Panc1 (cell line): ENCODE data around the gene ZNF669. TPM values are rescaled to one million over a fixed set of nuclear protein-coding genes. Genes with fewer than 3 reads are reported as not detected.
A peak's percentile ranks its signal among the peaks of the same experiment; 100 is the strongest.

ENCODE experiments used
- ATAC-seq: fragments of 200-7000 bp; cut with Tn5 transposase; 2 replicates; pipeline ENCODE4 v1.9.1; 2020; ENCODE audit warnings: mild to moderate bottlenecking, moderate library complexity
- BruUV-seq: library from RNA; stranded (reverse); fragments of 400-500 nt; replicated peaks from 2 replicates; lab custom pipeline; 2021; lab: Mats Ljungman, UMichigan
- CTCF ChIA-PET: fragments of 300-600 bp; sonication (Branson Sonifier 250); formaldehyde crosslinking; loops from one replicate; lab custom pipeline; 2022; ENCODE audit warnings: antibody characterized with exemption; lab: Charles Lee
- POLR2A ChIA-PET: fragments of 300-600 bp; sonication (Branson Sonifier 250); formaldehyde crosslinking; loops from one replicate; lab custom pipeline; 2022; ENCODE audit warnings: antibody characterized with exemption; lab: Charles Lee
- DNase-seq: peaks from one replicate; pipeline ENCODE4 v3.0.0-alpha.2; 2010; ENCODE audit warnings: low read depth, low spot score
- H3K27ac ChIP-seq: 2 replicates; pipeline ENCODE4 v1.5.1; 2011; ENCODE audit warnings: mild to moderate bottlenecking, low read length, inconsistent platforms
- H3K27me3 ChIP-seq: fragments of 200-500 bp; sonication (Bioruptor generic); 2 replicates; pipeline ENCODE4 v1.6.0; 2014; ENCODE audit warnings: low read length, inconsistent platforms; ENCODE audit not compliant: control insufficient read depth, insufficient read depth
- H3K36me3 ChIP-seq: fragments of 200-500 bp; sonication (Bioruptor generic); 2 replicates; pipeline ENCODE4 v1.5.1; 2014; ENCODE audit warnings: inconsistent platforms, mild to moderate bottlenecking, low read length, moderate library complexity; ENCODE audit not compliant: control insufficient read depth, insufficient read depth
- H3K4me1 ChIP-seq: 2 replicates; pipeline ENCODE4 v1.5.1; 2011; ENCODE audit warnings: inconsistent platforms, mild to moderate bottlenecking, low read length, moderate library complexity; ENCODE audit not compliant: control insufficient read depth, insufficient read depth
- H3K4me3 ChIP-seq, 2 experiments: 2 replicates each; pipeline ENCODE4 v1.5.1; 2011 to 2012; ENCODE audit warnings: low read depth in 2 of 2, low read length in 2 of 2, mild to moderate bottlenecking in 2 of 2, inconsistent platforms in 1 of 2, moderate library complexity in 1 of 2
- H3K9me3 ChIP-seq: fragments of 200-500 bp; sonication (Bioruptor generic); 2 replicates; pipeline ENCODE4 v1.5.1; 2014; ENCODE audit warnings: low read depth, mild to moderate bottlenecking, inconsistent platforms, low read length, moderate library complexity; ENCODE audit not compliant: control insufficient read depth, insufficient read depth
- POLR2AphosphoS5 ChIP-seq: IDR thresholded peaks from 2 replicates; pipeline ENCODE4 v1.6.1; 2012; ENCODE audit warnings: mild to moderate bottlenecking, low read depth, low read length, moderate library complexity
- SIN3A ChIP-seq: IDR thresholded peaks from 2 replicates; pipeline ENCODE4 v1.6.1; 2012; ENCODE audit warnings: low read depth, mild to moderate bottlenecking, low read length, moderate library complexity, borderline replicate concordance; ENCODE audit not compliant: insufficient read depth
- TCF7L2 ChIP-seq: IDR thresholded peaks from 2 replicates; pipeline ENCODE4 v1.6.1; 2011; ENCODE audit warnings: mild to moderate bottlenecking, low read depth, low read length, inconsistent platforms
- in situ Hi-C: cut with HindIII; loops from 2 replicates; pipeline ENCODE4 v1.10.0; 2016; ENCODE audit warnings: low sequenced_read_pairs, low pct_unique_long_range_greater_than_20kb
- intact Hi-C: fragments of 100-400 bp; cut with micrococcal nuclease; formaldehyde crosslinking; loops from one replicate; pipeline ENCODE4 v1.10.0; 2022; ENCODE audit not compliant: unreplicated experiment
- total RNA-seq: library from RNA; stranded (reverse); gene quantifications from one replicate; pipeline ENCODE4 v1.2.1, GENCODE V29; 2021; ENCODE audit not compliant: unreplicated experiment
- TF ChIP-seq, protein P1 (sequence below), 2 experiments: IDR thresholded peaks; 2 replicates each; pipeline ENCODE4 v1.6.1; 2011 to 2012; ENCODE audit warnings: low read depth in 2 of 2, control low read depth in 1 of 2, low read length in 1 of 2, mild to moderate bottlenecking in 1 of 2, moderate library complexity in 1 of 2; ENCODE audit not compliant: insufficient read depth in 1 of 2
- TF ChIP-seq, protein P2 (sequence below): fragments of 450-650 bp; IDR thresholded peaks from 2 replicates; pipeline ENCODE4 v1.5.1; 2017; ENCODE audit warnings: mild to moderate bottlenecking

The ZNF669 gene
- total RNA-seq, 1 experiment from 2014 or later, result 13.9 TPM

DNA sequence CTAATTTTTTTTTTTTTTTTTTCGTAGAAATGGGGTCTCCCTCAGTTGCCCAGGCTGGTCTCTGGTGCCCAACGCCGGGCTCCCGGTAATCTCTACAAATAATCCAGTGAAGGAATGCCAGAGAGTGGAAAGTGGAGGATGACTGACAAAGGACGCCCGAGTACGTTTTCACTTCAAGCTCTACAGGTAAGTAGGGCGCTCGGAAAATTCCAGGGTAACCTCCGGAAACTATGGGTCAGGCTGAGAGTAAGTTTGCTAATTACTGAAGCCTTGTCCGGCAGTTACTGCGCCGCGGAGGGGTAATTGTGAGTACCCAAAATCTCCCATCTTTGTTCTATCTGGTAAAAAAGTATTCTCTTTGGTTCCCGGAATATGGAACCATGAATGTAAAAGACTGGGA, 1.8 kb upstream of the ZNF669 start:
- BruUV-seq, result no TSS peak
- TF ChIP-seq SIN3A, result no peak
- TF ChIP-seq, protein P1, sequence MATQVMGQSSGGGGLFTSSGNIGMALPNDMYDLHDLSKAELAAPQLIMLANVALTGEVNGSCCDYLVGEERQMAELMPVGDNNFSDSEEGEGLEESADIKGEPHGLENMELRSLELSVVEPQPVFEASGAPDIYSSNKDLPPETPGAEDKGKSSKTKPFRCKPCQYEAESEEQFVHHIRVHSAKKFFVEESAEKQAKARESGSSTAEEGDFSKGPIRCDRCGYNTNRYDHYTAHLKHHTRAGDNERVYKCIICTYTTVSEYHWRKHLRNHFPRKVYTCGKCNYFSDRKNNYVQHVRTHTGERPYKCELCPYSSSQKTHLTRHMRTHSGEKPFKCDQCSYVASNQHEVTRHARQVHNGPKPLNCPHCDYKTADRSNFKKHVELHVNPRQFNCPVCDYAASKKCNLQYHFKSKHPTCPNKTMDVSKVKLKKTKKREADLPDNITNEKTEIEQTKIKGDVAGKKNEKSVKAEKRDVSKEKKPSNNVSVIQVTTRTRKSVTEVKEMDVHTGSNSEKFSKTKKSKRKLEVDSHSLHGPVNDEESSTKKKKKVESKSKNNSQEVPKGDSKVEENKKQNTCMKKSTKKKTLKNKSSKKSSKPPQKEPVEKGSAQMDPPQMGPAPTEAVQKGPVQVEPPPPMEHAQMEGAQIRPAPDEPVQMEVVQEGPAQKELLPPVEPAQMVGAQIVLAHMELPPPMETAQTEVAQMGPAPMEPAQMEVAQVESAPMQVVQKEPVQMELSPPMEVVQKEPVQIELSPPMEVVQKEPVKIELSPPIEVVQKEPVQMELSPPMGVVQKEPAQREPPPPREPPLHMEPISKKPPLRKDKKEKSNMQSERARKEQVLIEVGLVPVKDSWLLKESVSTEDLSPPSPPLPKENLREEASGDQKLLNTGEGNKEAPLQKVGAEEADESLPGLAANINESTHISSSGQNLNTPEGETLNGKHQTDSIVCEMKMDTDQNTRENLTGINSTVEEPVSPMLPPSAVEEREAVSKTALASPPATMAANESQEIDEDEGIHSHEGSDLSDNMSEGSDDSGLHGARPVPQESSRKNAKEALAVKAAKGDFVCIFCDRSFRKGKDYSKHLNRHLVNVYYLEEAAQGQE (IDR thresholded peaks at IDR 0.05; ENCODE audit: insufficient read depth in 1 of 2, low read depth in 2 of 2, low read length in 1 of 2), result no peak
- no peak for TF ChIP-seq POLR2AphosphoS5
- TF ChIP-seq, protein P2, sequence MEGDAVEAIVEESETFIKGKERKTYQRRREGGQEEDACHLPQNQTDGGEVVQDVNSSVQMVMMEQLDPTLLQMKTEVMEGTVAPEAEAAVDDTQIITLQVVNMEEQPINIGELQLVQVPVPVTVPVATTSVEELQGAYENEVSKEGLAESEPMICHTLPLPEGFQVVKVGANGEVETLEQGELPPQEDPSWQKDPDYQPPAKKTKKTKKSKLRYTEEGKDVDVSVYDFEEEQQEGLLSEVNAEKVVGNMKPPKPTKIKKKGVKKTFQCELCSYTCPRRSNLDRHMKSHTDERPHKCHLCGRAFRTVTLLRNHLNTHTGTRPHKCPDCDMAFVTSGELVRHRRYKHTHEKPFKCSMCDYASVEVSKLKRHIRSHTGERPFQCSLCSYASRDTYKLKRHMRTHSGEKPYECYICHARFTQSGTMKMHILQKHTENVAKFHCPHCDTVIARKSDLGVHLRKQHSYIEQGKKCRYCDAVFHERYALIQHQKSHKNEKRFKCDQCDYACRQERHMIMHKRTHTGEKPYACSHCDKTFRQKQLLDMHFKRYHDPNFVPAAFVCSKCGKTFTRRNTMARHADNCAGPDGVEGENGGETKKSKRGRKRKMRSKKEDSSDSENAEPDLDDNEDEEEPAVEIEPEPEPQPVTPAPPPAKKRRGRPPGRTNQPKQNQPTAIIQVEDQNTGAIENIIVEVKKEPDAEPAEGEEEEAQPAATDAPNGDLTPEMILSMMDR, result no peak
- TF ChIP-seq TCF7L2, result no peak
- peaks cover 11% of the 10 kb centered on the region; the same call in 1 of the 2 replicates for H3K4me1 ChIP-seq
- H3K36me3 ChIP-seq, result peaks cover 11% of the 10 kb centered on the region
- peaks cover 22% of the 10 kb centered on the region for H3K9me3 ChIP-seq
- intact Hi-C loops, result no loop called here
- H3K27ac ChIP-seq, result no peak overlapping the region
- DNase-seq (no peak), ATAC-seq (no peak)
- CTCF ChIA-PET, result interaction anchor here (1.1 kb wide), 1 partner anchor 14 kb away, joined by 9 read pairs; no protein-coding TSS in a partner anchor
- POLR2A ChIA-PET, result no interaction called here
- H3K27me3 ChIP-seq, result no peaks in the 10 kb centered on the region
- H3K4me3 ChIP-seq, result no peak overlapping the region
- in situ Hi-C loops, result no loop called here

DNA sequence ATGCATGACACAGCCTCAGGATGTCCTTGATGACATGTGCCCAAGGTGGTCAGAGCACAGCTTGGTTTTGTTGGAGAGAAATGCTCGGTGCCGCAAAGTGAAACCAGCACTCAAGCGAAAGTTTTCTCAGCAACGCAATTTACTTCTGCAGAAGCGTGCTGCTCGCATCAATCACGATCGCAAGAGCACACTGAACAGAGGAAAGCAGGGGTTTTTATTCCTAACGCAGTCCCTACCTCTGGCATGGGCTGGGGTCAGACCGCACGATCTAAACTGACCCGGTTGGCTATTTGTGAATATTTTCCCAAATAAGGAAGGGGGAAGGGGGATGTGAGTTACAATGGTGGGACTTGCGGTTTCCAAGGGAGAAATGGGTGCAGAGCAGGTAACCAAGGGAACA, 809 bp upstream of the ZNF669 start:
- Histone ChIP-seq H3K4me1 (peaks cover 6% of the 10 kb centered on the region; the same call in 1 of the 2 replicates), H3K9me3 (peaks cover 31% of the 10 kb centered on the region), H3K36me3 (peaks cover 17% of the 10 kb centered on the region), H3K4me3 (peak overlapping the region; percentile 59 to 78), H3K27ac (peak overlapping the region; percentile 65), H3K27me3 (no peaks in the 10 kb centered on the region)
- ATAC-seq, result no peak
- BruUV-seq, result no TSS peak
- TF ChIP-seq POLR2AphosphoS5, result no peak
- TF ChIP-seq, protein P2, result no peak
- TF ChIP-seq TCF7L2, result no peak
- TF ChIP-seq, protein P1 (IDR thresholded peaks at IDR 0.05; ENCODE audit: insufficient read depth in 1 of 2, low read depth in 2 of 2, low read length in 1 of 2), result no peak
- no peak for TF ChIP-seq SIN3A
- intact Hi-C loops, result no loop called here
- in situ Hi-C loops, result no loop called here
- ChIA-PET POLR2A (interaction anchor here (1.0 kb wide), 1 partner anchor 26 kb away, joined by 5 read pairs; the partner anchor contains the start of gene ZNF670), CTCF (no interaction called here)
- DNase-seq, result no peak
